PFSK-1 (cell line): ENCODE data around the gene AFM.

Source experiments
- FOXP2 ChIP-seq: optimal IDR thresholded peaks from 2 replicates; pipeline ENCODE3; 2011; ENCODE audit warnings: borderline replicate concordance, control low read depth, inconsistent platforms; ENCODE audit not compliant: insufficient read depth; ENCODE audit errors: extremely low read length, extremely low read depth
- TAF1 ChIP-seq: IDR thresholded peaks from 2 replicates; pipeline ENCODE4 v1.6.1; 2012; ENCODE audit warnings: low read length, control low read depth, borderline replicate concordance; ENCODE audit not compliant: insufficient read depth

GRCh38 chr4:73460913-73461522 is 20.5 kb upstream of the AFM start:
- TF ChIP-seq FOXP2 (no peak), TAF1 (no peak)
